ENCODE data around the gene SYNE1.

The SYNE1 gene

GRCh38 chr6:152595499-152595898 lies 41.7 kb downstream of the SYNE1 start:
- no peak overlapping the region for H3K27ac ChIP-seq (ENCODE audit: low read depth in 2 of 2, low read length in 2 of 2)
- no peak overlapping the region for H3K9ac ChIP-seq (ENCODE audit: low read depth in 1 of 2, low read length in 2 of 2)
- peaks cover 0 to 1% of the 10 kb centered on the region in 2 donors for H3K27me3 ChIP-seq (ENCODE audit: control insufficient read depth in 2 of 2, insufficient read depth in 2 of 2, low read length in 2 of 2)
- H3K4me1 ChIP-seq (ENCODE audit: control insufficient read depth in 2 of 2, insufficient read depth in 2 of 2, low read length in 2 of 2) = no peaks in the 10 kb centered on the region
- no peaks in the 10 kb centered on the region for H3K9me3 ChIP-seq (ENCODE audit: control insufficient read depth in 2 of 2, low read length in 2 of 2)
- no peaks in the 10 kb centered on the region for H3K36me3 ChIP-seq (ENCODE audit: control insufficient read depth in 2 of 2, insufficient read depth in 2 of 2, low read length in 2 of 2)
- H3K4me3 ChIP-seq (ENCODE audit: low read length in 2 of 2) = no peak overlapping the region

GRCh38 chr6:152594701-152595100 lies 42.5 kb downstream of the SYNE1 start:
- H3K4me1 ChIP-seq (ENCODE audit: control insufficient read depth in 2 of 2, insufficient read depth in 2 of 2, low read length in 2 of 2) = no peaks in the 10 kb centered on the region
- H3K4me3 ChIP-seq (ENCODE audit: low read length in 2 of 2) = no peak overlapping the region
- H3K36me3 ChIP-seq (ENCODE audit: control insufficient read depth in 2 of 2, insufficient read depth in 2 of 2, low read length in 2 of 2) = no peaks in the 10 kb centered on the region
- H3K27ac ChIP-seq (ENCODE audit: low read depth in 2 of 2, low read length in 2 of 2) = no peak overlapping the region
- H3K9ac ChIP-seq (ENCODE audit: low read depth in 1 of 2, low read length in 2 of 2) = no peak overlapping the region
- H3K9me3 ChIP-seq (ENCODE audit: control insufficient read depth in 2 of 2, low read length in 2 of 2) = no peaks in the 10 kb centered on the region
- peaks cover 0 to 1% of the 10 kb centered on the region in 2 donors for H3K27me3 ChIP-seq (ENCODE audit: control insufficient read depth in 2 of 2, insufficient read depth in 2 of 2, low read length in 2 of 2)

- H3K9ac ChIP-seq (ENCODE audit: low read depth in 1 of 2, low read length in 2 of 2) = no peak overlapping the region
- no peak overlapping the region for H3K27ac ChIP-seq (ENCODE audit: low read depth in 2 of 2, low read length in 2 of 2)
- H3K27me3 ChIP-seq (ENCODE audit: control insufficient read depth in 2 of 2, insufficient read depth in 2 of 2, low read length in 2 of 2) = peaks cover 0 to 1% of the 10 kb centered on the region in 2 donors
- no peak overlapping the region for H3K4me3 ChIP-seq (ENCODE audit: low read length in 2 of 2)
- H3K9me3 ChIP-seq (ENCODE audit: control insufficient read depth in 2 of 2, low read length in 2 of 2) = no peaks in the 10 kb centered on the region
- no peaks in the 10 kb centered on the region for H3K36me3 ChIP-seq (ENCODE audit: control insufficient read depth in 2 of 2, insufficient read depth in 2 of 2, low read length in 2 of 2)
- no peaks in the 10 kb centered on the region for H3K4me1 ChIP-seq (ENCODE audit: control insufficient read depth in 2 of 2, insufficient read depth in 2 of 2, low read length in 2 of 2)
Observed at GRCh38 chr6:152588456-152588855, 48.7 kb downstream of the SYNE1 start.

- no peaks in the 10 kb centered on the region for H3K9me3 ChIP-seq (ENCODE audit: control insufficient read depth in 2 of 2, low read length in 2 of 2)
- H3K4me3 ChIP-seq (ENCODE audit: low read length in 2 of 2) = no peak overlapping the region
- no peaks in the 10 kb centered on the region for H3K36me3 ChIP-seq (ENCODE audit: control insufficient read depth in 2 of 2, insufficient read depth in 2 of 2, low read length in 2 of 2)
- no peaks in the 10 kb centered on the region for H3K4me1 ChIP-seq (ENCODE audit: control insufficient read depth in 2 of 2, insufficient read depth in 2 of 2, low read length in 2 of 2)
- peaks cover 0 to 1% of the 10 kb centered on the region in 2 donors for H3K27me3 ChIP-seq (ENCODE audit: control insufficient read depth in 2 of 2, insufficient read depth in 2 of 2, low read length in 2 of 2)
- no peak overlapping the region for H3K9ac ChIP-seq (ENCODE audit: low read depth in 1 of 2, low read length in 2 of 2)
- H3K27ac ChIP-seq (ENCODE audit: low read depth in 2 of 2, low read length in 2 of 2) = no peak overlapping the region
Observed at GRCh38 chr6:152587473-152587872, 49.7 kb downstream of the SYNE1 start.

GRCh38 chr6:152585236-152585635 lies 51.9 kb downstream of the SYNE1 start:
- Histone ChIP-seq H3K27ac (ENCODE audit: low read depth in 2 of 2, low read length in 2 of 2) (no peak overlapping the region), H3K9ac (ENCODE audit: low read depth in 1 of 2, low read length in 2 of 2) (no peak overlapping the region), H3K27me3 (ENCODE audit: control insufficient read depth in 2 of 2, insufficient read depth in 2 of 2, low read length in 2 of 2) (no peaks in the 10 kb centered on the region), H3K4me1 (ENCODE audit: control insufficient read depth in 2 of 2, insufficient read depth in 2 of 2, low read length in 2 of 2) (no peaks in the 10 kb centered on the region), H3K36me3 (ENCODE audit: control insufficient read depth in 2 of 2, insufficient read depth in 2 of 2, low read length in 2 of 2) (no peaks in the 10 kb centered on the region), H3K4me3 (ENCODE audit: low read length in 2 of 2) (no peak overlapping the region), H3K9me3 (ENCODE audit: control insufficient read depth in 2 of 2, low read length in 2 of 2) (no peaks in the 10 kb centered on the region)

GRCh38 chr6:152583888-152584287 lies 53.3 kb downstream of the SYNE1 start:
- H3K36me3 ChIP-seq (ENCODE audit: control insufficient read depth in 2 of 2, insufficient read depth in 2 of 2, low read length in 2 of 2) = no peaks in the 10 kb centered on the region
- no peaks in the 10 kb centered on the region for H3K9me3 ChIP-seq (ENCODE audit: control insufficient read depth in 2 of 2, low read length in 2 of 2)
- H3K27ac ChIP-seq (ENCODE audit: low read depth in 2 of 2, low read length in 2 of 2) = no peak overlapping the region
- no peak overlapping the region for H3K9ac ChIP-seq (ENCODE audit: low read depth in 1 of 2, low read length in 2 of 2)
- H3K4me3 ChIP-seq (ENCODE audit: low read length in 2 of 2) = no peak overlapping the region
- no peaks in the 10 kb centered on the region for H3K27me3 ChIP-seq (ENCODE audit: control insufficient read depth in 2 of 2, insufficient read depth in 2 of 2, low read length in 2 of 2)
- H3K4me1 ChIP-seq (ENCODE audit: control insufficient read depth in 2 of 2, insufficient read depth in 2 of 2, low read length in 2 of 2) = no peaks in the 10 kb centered on the region

GRCh38 chr6:152576525-152576924 lies 60.6 kb downstream of the SYNE1 start:
- no peak overlapping the region for H3K9ac ChIP-seq (ENCODE audit: low read depth in 1 of 2, low read length in 2 of 2)
- no peaks in the 10 kb centered on the region for H3K27me3 ChIP-seq (ENCODE audit: control insufficient read depth in 2 of 2, insufficient read depth in 2 of 2, low read length in 2 of 2)
- H3K27ac ChIP-seq (ENCODE audit: low read depth in 2 of 2, low read length in 2 of 2) = no peak overlapping the region
- no peaks in the 10 kb centered on the region for H3K9me3 ChIP-seq (ENCODE audit: control insufficient read depth in 2 of 2, low read length in 2 of 2)
- no peaks in the 10 kb centered on the region for H3K36me3 ChIP-seq (ENCODE audit: control insufficient read depth in 2 of 2, insufficient read depth in 2 of 2, low read length in 2 of 2)
- no peak overlapping the region for H3K4me3 ChIP-seq (ENCODE audit: low read length in 2 of 2)
- H3K4me1 ChIP-seq (ENCODE audit: control insufficient read depth in 2 of 2, insufficient read depth in 2 of 2, low read length in 2 of 2) = no peaks in the 10 kb centered on the region

GRCh38 chr6:152575621-152576150 lies 61.5 kb downstream of the SYNE1 start:
- no peak overlapping the region for H3K4me3 ChIP-seq (ENCODE audit: low read length in 2 of 2)
- H3K27me3 ChIP-seq (ENCODE audit: control insufficient read depth in 2 of 2, insufficient read depth in 2 of 2, low read length in 2 of 2) = no peaks in the 10 kb centered on the region
- H3K9me3 ChIP-seq (ENCODE audit: control insufficient read depth in 2 of 2, low read length in 2 of 2) = no peaks in the 10 kb centered on the region
- no peak overlapping the region for H3K27ac ChIP-seq (ENCODE audit: low read depth in 2 of 2, low read length in 2 of 2)
- no peaks in the 10 kb centered on the region for H3K4me1 ChIP-seq (ENCODE audit: control insufficient read depth in 2 of 2, insufficient read depth in 2 of 2, low read length in 2 of 2)
- no peaks in the 10 kb centered on the region for H3K36me3 ChIP-seq (ENCODE audit: control insufficient read depth in 2 of 2, insufficient read depth in 2 of 2, low read length in 2 of 2)
- H3K9ac ChIP-seq (ENCODE audit: low read depth in 1 of 2, low read length in 2 of 2) = no peak overlapping the region

- no peaks in the 10 kb centered on the region for H3K9me3 ChIP-seq (ENCODE audit: control insufficient read depth in 2 of 2, low read length in 2 of 2)
- H3K27ac ChIP-seq (ENCODE audit: low read depth in 2 of 2, low read length in 2 of 2) = no peak overlapping the region
- no peak overlapping the region for H3K9ac ChIP-seq (ENCODE audit: low read depth in 1 of 2, low read length in 2 of 2)
- no peak overlapping the region for H3K4me3 ChIP-seq (ENCODE audit: low read length in 2 of 2)
- H3K27me3 ChIP-seq (ENCODE audit: control insufficient read depth in 2 of 2, insufficient read depth in 2 of 2, low read length in 2 of 2) = no peaks in the 10 kb centered on the region
- no peaks in the 10 kb centered on the region for H3K36me3 ChIP-seq (ENCODE audit: control insufficient read depth in 2 of 2, insufficient read depth in 2 of 2, low read length in 2 of 2)
- H3K4me1 ChIP-seq (ENCODE audit: control insufficient read depth in 2 of 2, insufficient read depth in 2 of 2, low read length in 2 of 2) = no peaks in the 10 kb centered on the region
Observed at GRCh38 chr6:152575161-152575560, 62.0 kb downstream of the SYNE1 start.

GRCh38 chr6:152573762-152574161 lies 63.4 kb downstream of the SYNE1 start:
- no peaks in the 10 kb centered on the region for H3K36me3 ChIP-seq (ENCODE audit: control insufficient read depth in 2 of 2, insufficient read depth in 2 of 2, low read length in 2 of 2)
- no peak overlapping the region for H3K9ac ChIP-seq (ENCODE audit: low read depth in 1 of 2, low read length in 2 of 2)
- no peaks in the 10 kb centered on the region for H3K9me3 ChIP-seq (ENCODE audit: control insufficient read depth in 2 of 2, low read length in 2 of 2)
- H3K27me3 ChIP-seq (ENCODE audit: control insufficient read depth in 2 of 2, insufficient read depth in 2 of 2, low read length in 2 of 2) = no peaks in the 10 kb centered on the region
- H3K4me3 ChIP-seq (ENCODE audit: low read length in 2 of 2) = no peak overlapping the region
- no peak overlapping the region for H3K27ac ChIP-seq (ENCODE audit: low read depth in 2 of 2, low read length in 2 of 2)
- no peaks in the 10 kb centered on the region for H3K4me1 ChIP-seq (ENCODE audit: control insufficient read depth in 2 of 2, insufficient read depth in 2 of 2, low read length in 2 of 2)
